Activated T-cell treated with anti-CD3 and anti-CD28 coated beads, Interleukin-2, amount 50 U/mL, for 72 hours (primary cell): ENCODE data around the gene NOPCHAP1. TPM values are rescaled to one million over a fixed set of nuclear protein-coding genes. Genes with fewer than 3 reads are reported as not detected.
A peak's percentile ranks its signal among the peaks of the same experiment; 100 is the strongest.

ENCODE experiments used
- ATAC-seq, 2 donors: fragments of 150-1000 bp; cut with Tn5 transposase; replicated peaks in 1 of 2; 2 replicates each; pipeline ENCODE4 v1.10.0; 2021; ENCODE audit warnings: moderate library complexity in 2 of 2, mild to moderate bottlenecking in 1 of 2
- DNase-seq, 2 donors: peaks; one replicate each; pipeline ENCODE4 v3.0.0; 2021 to 2022; ENCODE audit warnings: mixed read lengths in 1 of 2
- H3K27ac Mint-ChIP-seq: one replicate; pipeline ENCODE4 v1.8.0; 2022; ENCODE audit warnings: mild to moderate bottlenecking, moderate library complexity, mixed read lengths
- H3K27me3 Mint-ChIP-seq: one replicate; pipeline ENCODE4 v1.8.0; 2022; ENCODE audit warnings: low read depth, mixed read lengths
- H3K36me3 Mint-ChIP-seq, 2 donors: one replicate each; pipeline ENCODE4 v1.8.0; 2022; ENCODE audit warnings: mixed read lengths in 2 of 2, mild to moderate bottlenecking in 1 of 2; ENCODE audit not compliant: insufficient read depth in 2 of 2
- H3K4me1 Mint-ChIP-seq: one replicate; pipeline ENCODE4 v1.8.0; 2022; ENCODE audit warnings: low read depth, mixed read lengths
- H3K4me3 Mint-ChIP-seq, 2 donors: one replicate each; pipeline ENCODE4 v1.8.0; 2022; ENCODE audit warnings: mild to moderate bottlenecking in 2 of 2, mixed read lengths in 2 of 2, moderate library complexity in 2 of 2
- H3K9me3 Mint-ChIP-seq, 2 donors: one replicate each; pipeline ENCODE4 v1.8.0; 2022; ENCODE audit warnings: mixed read lengths in 2 of 2
- total RNA-seq, 2 donors: library from RNA; stranded (reverse); gene quantifications; one replicate each; pipeline ENCODE4 v1.2.3, GENCODE V29; 2022

NOPCHAP1 gene
- total RNA-seq, 2 donors from 2014 or later = 25.8 to 30.0 TPM

- Mint-ChIP-seq H3K27me3 (no peaks in the 10 kb centered on the region), H3K27ac (no peak overlapping the region)
- no peak for ATAC-seq
These were observed 27.8 kb downstream of the NOPCHAP1 start for GRCh38 chr12:105013892-105014291.

GRCh38 chr12:105014603-105015002 lies 28.5 kb downstream of the NOPCHAP1 start:
- Mint-ChIP-seq H3K9me3 (peaks cover 4 to 15% of the 10 kb centered on the region in 2 donors), H3K4me1 (peaks cover 4% of the 10 kb centered on the region), H3K36me3 (peaks cover 19 to 38% of the 10 kb centered on the region in 2 donors), H3K27me3 (no peaks in the 10 kb centered on the region), H3K4me3 (no peak overlapping the region), H3K27ac (no peak overlapping the region)
- DNase-seq = no peak
- ATAC-seq = no peak

More at GRCh38 chr12:105013892-105014291, 27.8 kb downstream of the NOPCHAP1 start:
- H3K4me3 Mint-ChIP-seq = no peak overlapping the region
- DNase-seq = no peak
- peaks cover 4 to 15% of the 10 kb centered on the region in 2 donors for H3K9me3 Mint-ChIP-seq
- H3K4me1 Mint-ChIP-seq = peaks cover 4% of the 10 kb centered on the region
- H3K36me3 Mint-ChIP-seq = peaks cover 23 to 45% of the 10 kb centered on the region in 2 donors

GRCh38 chr12:105015543-105015942 lies 29.4 kb downstream of the NOPCHAP1 start:
- H3K9me3 Mint-ChIP-seq = peaks cover 4 to 9% of the 10 kb centered on the region in 2 donors
- peaks cover 15 to 28% of the 10 kb centered on the region in 2 donors for H3K36me3 Mint-ChIP-seq
- H3K4me1 Mint-ChIP-seq = peaks cover 4% of the 10 kb centered on the region
- DNase-seq (no peak), ATAC-seq (no peak)
- no peaks in the 10 kb centered on the region for H3K27me3 Mint-ChIP-seq
- no peak overlapping the region for H3K27ac Mint-ChIP-seq
- H3K4me3 Mint-ChIP-seq = no peak overlapping the region

GRCh38 chr12:105018012-105018411 lies 31.9 kb downstream of the NOPCHAP1 start:
- Mint-ChIP-seq H3K4me3 (no peak overlapping the region), H3K9me3 (no peaks in the 10 kb centered on the region), H3K36me3 (peaks cover 2 to 7% of the 10 kb centered on the region in 2 donors), H3K27ac (no peak overlapping the region), H3K4me1 (peaks cover 4% of the 10 kb centered on the region), H3K27me3 (no peaks in the 10 kb centered on the region)
- ATAC-seq (peak; percentile 34 to 53), DNase-seq (no peak)

GRCh38 chr12:105018776-105019175 lies 32.7 kb downstream of the NOPCHAP1 start:
- DNase-seq (no peak), ATAC-seq (no peak)
- H3K27ac Mint-ChIP-seq = no peak overlapping the region
- H3K9me3 Mint-ChIP-seq = no peaks in the 10 kb centered on the region
- H3K4me1 Mint-ChIP-seq = peaks cover 4% of the 10 kb centered on the region
- H3K4me3 Mint-ChIP-seq = no peak overlapping the region
- no peaks in the 10 kb centered on the region for H3K27me3 Mint-ChIP-seq
- H3K36me3 Mint-ChIP-seq = peaks cover 0 to 7% of the 10 kb centered on the region in 2 donors

GRCh38 chr12:105020241-105020962 lies 34.3 kb downstream of the NOPCHAP1 start:
- DNase-seq (no peak), ATAC-seq (no peak)
- Mint-ChIP-seq H3K36me3 (peaks cover 0 to 3% of the 10 kb centered on the region in 2 donors), H3K9me3 (no peaks in the 10 kb centered on the region), H3K27me3 (no peaks in the 10 kb centered on the region), H3K27ac (no peak overlapping the region), H3K4me1 (no peaks in the 10 kb centered on the region), H3K4me3 (no peak overlapping the region)

- Mint-ChIP-seq H3K36me3 (no peaks in the 10 kb centered on the region), H3K4me1 (no peaks in the 10 kb centered on the region), H3K4me3 (no peak overlapping the region), H3K27ac (no peak overlapping the region), H3K27me3 (no peaks in the 10 kb centered on the region), H3K9me3 (no peaks in the 10 kb centered on the region)
- DNase-seq = no peak
- no peak for ATAC-seq
These were observed 38.8 kb downstream of the NOPCHAP1 start for GRCh38 chr12:105024928-105025327.

- ATAC-seq (no peak), DNase-seq (no peak)
- Mint-ChIP-seq H3K27me3 (no peaks in the 10 kb centered on the region), H3K4me3 (no peak overlapping the region), H3K4me1 (peaks cover 2% of the 10 kb centered on the region), H3K9me3 (no peaks in the 10 kb centered on the region), H3K36me3 (no peaks in the 10 kb centered on the region), H3K27ac (no peak overlapping the region)
These were observed 39.8 kb downstream of the NOPCHAP1 start for GRCh38 chr12:105025890-105026289.

- H3K36me3 Mint-ChIP-seq = no peaks in the 10 kb centered on the region
- DNase-seq = no peak
- H3K27ac Mint-ChIP-seq = no peak overlapping the region
- H3K4me1 Mint-ChIP-seq = peaks cover 7% of the 10 kb centered on the region
- no peak overlapping the region for H3K4me3 Mint-ChIP-seq
- no peaks in the 10 kb centered on the region for H3K27me3 Mint-ChIP-seq
- no peak for ATAC-seq
- no peaks in the 10 kb centered on the region for H3K9me3 Mint-ChIP-seq
These were observed 40.3 kb downstream of the NOPCHAP1 start for GRCh38 chr12:105026411-105026810.

- Mint-ChIP-seq H3K4me3 (peak overlapping the region in 1 of 2 donors; percentile 61), H3K9me3 (no peaks in the 10 kb centered on the region), H3K27me3 (no peaks in the 10 kb centered on the region), H3K36me3 (peaks cover 0 to 1% of the 10 kb centered on the region in 2 donors), H3K4me1 (peaks cover 33% of the 10 kb centered on the region), H3K27ac (peak overlapping the region; percentile 85)
- ATAC-seq (peak in 1 of 2 donors; percentile 47), DNase-seq (no peak)
These were observed 45.0 kb downstream of the NOPCHAP1 start for GRCh38 chr12:105030820-105031807.

- Mint-ChIP-seq H3K27me3 (no peaks in the 10 kb centered on the region), H3K9me3 (no peaks in the 10 kb centered on the region), H3K4me1 (peaks cover 46% of the 10 kb centered on the region), H3K36me3 (peaks cover 1 to 3% of the 10 kb centered on the region in 2 donors), H3K27ac (no peak overlapping the region), H3K4me3 (no peak overlapping the region)
- DNase-seq (no peak), ATAC-seq (no peak)
These were observed 46.7 kb downstream of the NOPCHAP1 start for GRCh38 chr12:105032703-105033357.

- Mint-ChIP-seq H3K27ac (peak overlapping the region; percentile 67), H3K36me3 (peaks cover 1 to 3% of the 10 kb centered on the region in 2 donors), H3K9me3 (no peaks in the 10 kb centered on the region), H3K4me3 (peak overlapping the region in 1 of 2 donors; percentile 43), H3K27me3 (no peaks in the 10 kb centered on the region), H3K4me1 (peaks cover 51% of the 10 kb centered on the region)
- ATAC-seq (peak; percentile 70 to 71), DNase-seq (no peak)
These were observed 47.7 kb downstream of the NOPCHAP1 start for GRCh38 chr12:105033851-105034250.
